K562 (cell line): Measurements from ENCODE around the gene SPTBN2. TPM values are rescaled to one million over a fixed set of nuclear protein-coding genes. Genes with fewer than 3 reads are reported as not detected.

Source experiments
- ATF2 ChIP-seq: sonication (generic); formaldehyde crosslinking; IDR thresholded peaks from 2 replicates; pipeline ENCODE4 v1.8.1; 2022; ENCODE audit warnings: missing genetic modification reagents
- CBX3 ChIP-seq, 2 experiments: IDR thresholded peaks; 1 replicate in 1 of 2; 2 replicates in 1 of 2; pipeline ENCODE4 v1.6.1; 2012; ENCODE audit warnings: inconsistent platforms in 2 of 2, low read length in 2 of 2, borderline replicate concordance in 1 of 2, control low read depth in 1 of 2
- ETS1 ChIP-seq: conservative IDR thresholded peaks from 2 replicates; pipeline ENCODE4 v1.6.1; 2011; ENCODE audit warnings: low read depth, mild to moderate bottlenecking, low read length; ENCODE audit not compliant: control insufficient read depth
- FOXP1 ChIP-seq: sonication (generic); formaldehyde crosslinking; IDR thresholded peaks from 2 replicates; pipeline ENCODE4 v1.8.0; 2022; ENCODE audit warnings: mild to moderate bottlenecking, missing genetic modification reagents
- GATA2 ChIP-seq: sonication (generic); formaldehyde crosslinking; IDR thresholded peaks from 2 replicates; pipeline ENCODE4 v1.4.0; 2020; ENCODE audit warnings: mild to moderate bottlenecking, missing genetic modification reagents
- IRF9 ChIP-seq: fragments of 450-650 bp; IDR thresholded peaks from 2 replicates; pipeline ENCODE4 v1.6.1; 2016; ENCODE audit warnings: missing biosample characterization, missing genetic modification characterization
- POLR2AphosphoS2 ChIP-seq: IDR thresholded peaks from 2 replicates; pipeline ENCODE4 v1.6.1; 2012; ENCODE audit warnings: low read length, improper control_type of control experiment
- RBM25 ChIP-seq: fragments of 200-400 bp; formaldehyde crosslinking; IDR thresholded peaks from 2 replicates; pipeline ENCODE4 v1.6.1; 2018; ENCODE audit warnings: low read length, low read depth, moderate library complexity; ENCODE audit not compliant: severe bottlenecking
- TOE1 ChIP-seq, 2 experiments: fragments of 450-650 bp in 1 of 2; sonication (generic) in 1 of 2; formaldehyde crosslinking in 1 of 2; IDR thresholded peaks; 2 replicates each; pipeline versions ENCODE4 v1.7.1 to v1.8.0; 2016 to 2022; ENCODE audit warnings: borderline replicate concordance in 2 of 2, mild to moderate bottlenecking in 2 of 2, antibody characterized with exemption in 1 of 2, inconsistent platforms in 1 of 2, low read depth in 1 of 2, missing genetic modification reagents in 1 of 2, moderate library complexity in 1 of 2
- ZNF239 ChIP-seq: fragments of 250-450 bp; sonication (Bioruptor Pico); IDR thresholded peaks from 2 replicates; pipeline ENCODE4 v1.4.0; 2020; ENCODE audit warnings: mild to moderate bottlenecking
- ZNF449 ChIP-seq: fragments of 250-450 bp; sonication (Bioruptor Pico); IDR thresholded peaks from 2 replicates; pipeline ENCODE4 v1.8.0; 2022; ENCODE audit warnings: moderate library complexity, mild to moderate bottlenecking, inconsistent platforms
- ZNF586 ChIP-seq: fragments of 450-650 bp; formaldehyde crosslinking; conservative IDR thresholded peaks from 2 replicates; pipeline ENCODE4 v1.4.0; 2020; ENCODE audit warnings: mild to moderate bottlenecking, moderate library complexity
- polyA plus RNA-seq, 8 experiments: library from polyadenylated mRNA; depleted of rRNA in 4 of 8; stranded (reverse) in 5 of 8; unstranded in 3 of 8; fragments of >200 nt; fragmentation: Nextera tagmentation in 2 of 8; fragmentation: Illumina TruSeq in 1 of 8; extraction: Ambion mirVana in 2 of 8; extraction: Trizol in 1 of 8; gene quantifications; 2 replicates each; pipeline versions ENCODE4 v1.2.1 to v1.2.3, GENCODE V29; 2011 to 2014; ENCODE audit warnings: inconsistent platforms in 1 of 8, missing spikeins in 1 of 8
- total RNA-seq, 7 experiments: library from RNA; depleted of rRNA in 6 of 7; stranded (reverse); fragments of >200 nt in 6 of 7; fragmentation: Illumina TruSeq in 2 of 7; extraction: Trizol in 2 of 7; gene quantifications; 2 replicates each; pipeline versions ENCODE4 v1.2.1 to v1.2.3, GENCODE V29; 2011 to 2021; ENCODE audit warnings: low replicate concordance in 1 of 7

The SPTBN2 gene
- total and polyA plus RNA-seq, 9 of the 15 experiments (the other 6 are each of a cell fraction or from before 2014, with no cell fraction given) = 0.38 to 56.5 (median 19.7) TPM

- TF ChIP-seq IRF9 (tag) (no peak), ZNF239 (CRISPR knock-in tag) (no peak), FOXP1 (CRISPR knock-in tag) (peak; percentile 82), TOE1 (IDR thresholded peaks at IDR 0.05; ENCODE audit: borderline replicate concordance) (no peak), TOE1 (CRISPR knock-in tag; IDR thresholded peaks at IDR 0.05; ENCODE audit: borderline replicate concordance, low read depth) (no peak), ATF2 (CRISPR knock-in tag) (no peak), POLR2AphosphoS2 (no peak; the same call in 1 of the 2 replicates), RBM25 (peak; percentile 90), ETS1 (no peak; the same call in 1 of the 2 replicates), ZNF449 (CRISPR knock-in tag) (no peak), GATA2 (no peak), ZNF586 (CRISPR knock-in tag) (no peak), CBX3 (IDR thresholded peaks at IDR 0.05; ENCODE audit: borderline replicate concordance in 1 of 2, low read length in 2 of 2) (no peak)
Observed at GRCh38 chr11:66677599-66678375, 51.2 kb downstream of the SPTBN2 start, which contains the start of gene RBM4B (continued).
